GM12878 (cell line): ENCODE results near the gene STYXL1. TPM values are rescaled to one million over a fixed set of nuclear protein-coding genes. Genes with fewer than 3 reads are reported as not detected.

Source experiments
- ATAC-seq: fragments of 200-7000 bp; cut with Tn5 transposase; 3 replicates; pipeline ENCODE4 v1.9.1; 2020; ENCODE audit warnings: mild to moderate bottlenecking, moderate library complexity
- BruUV-seq: library from RNA; stranded (reverse); fragments of 400-500 nt; replicated peaks from 2 replicates; lab custom pipeline; 2021; lab: Mats Ljungman, UMichigan
- CTCF ChIA-PET: fragments of 300-600 bp; sonication (Branson Sonifier 250); formaldehyde crosslinking; extraction: SDS; loops from one replicate; lab custom pipeline; 2021; ENCODE audit warnings: inconsistent platforms; lab: Yijun Ruan, JAX
- POLR2A ChIA-PET: fragments of 350-600 bp; formaldehyde crosslinking; extraction: SDS; loops from one replicate; lab custom pipeline; 2021; ENCODE audit warnings: inconsistent platforms; lab: Charles Lee
- RAD21 ChIA-PET: fragments of 300-600 bp; sonication (Branson Sonifier 250); formaldehyde crosslinking; loops from one replicate; lab custom pipeline; 2023; ENCODE audit warnings: antibody characterized with exemption; ENCODE audit not compliant: unreplicated experiment; lab: Charles Lee
- SMC1A ChIA-PET: fragments of 300-600 bp; sonication (Branson Sonifier 250); formaldehyde crosslinking; loops from one replicate; lab custom pipeline; 2023; ENCODE audit not compliant: unreplicated experiment, uncharacterized antibody; lab: Charles Lee
- DNase-seq: peaks from one replicate; pipeline ENCODE4 v3.0.0-alpha.2; 2011; ENCODE audit warnings: low read depth, low spot score
- FAIRE-seq: peaks from 3 replicates; lab custom pipeline; 2011; peaks lifted over from hg19 to GRCh38; lab: Jason Lieb, UNC
- H2AFZ ChIP-seq: 2 replicates; pipeline ENCODE4 v1.6.0; 2011; ENCODE audit warnings: low read depth, low read length, control low read depth; ENCODE audit not compliant: control insufficient read depth
- H3K27ac ChIP-seq: 2 replicates; pipeline ENCODE4 v1.5.1; 2011; ENCODE audit warnings: control low read depth; ENCODE audit not compliant: control insufficient read depth, insufficient read depth
- H3K27me3 ChIP-seq, 2 experiments: replicated peaks in 1 of 2; 2 replicates each; pipeline versions ENCODE4 v1.6.0 to v1.6.1; 2011; ENCODE audit warnings: low read length in 1 of 2; ENCODE audit not compliant: control insufficient read depth in 2 of 2, insufficient read depth in 2 of 2
- H3K36me3 ChIP-seq, 2 experiments: 2 replicates each; pipeline ENCODE4 v1.5.1; 2011; ENCODE audit warnings: low read length in 1 of 2; ENCODE audit not compliant: control insufficient read depth in 2 of 2, insufficient read depth in 2 of 2
- H3K4me1 ChIP-seq: 2 replicates; pipeline ENCODE4 v1.6.1; 2011; ENCODE audit warnings: mild to moderate bottlenecking, low read length, moderate library complexity, mixed read lengths; ENCODE audit not compliant: control insufficient read depth, insufficient read depth
- H3K4me2 ChIP-seq: 2 replicates; pipeline ENCODE4 v1.6.0; 2011; ENCODE audit warnings: control low read depth; ENCODE audit not compliant: control insufficient read depth, insufficient read depth
- H3K4me3 ChIP-seq: fragments of 200-600 bp; sonication (generic); 2 replicates; pipeline ENCODE4 v1.5.1; 2016
- H3K79me2 ChIP-seq: 2 replicates; pipeline ENCODE4 v1.6.0; 2011; ENCODE audit warnings: low read length; ENCODE audit not compliant: control insufficient read depth, insufficient read depth
- H3K9ac ChIP-seq: 2 replicates; pipeline ENCODE4 v1.8.0; 2011; ENCODE audit warnings: low read length, control low read depth, mixed read lengths; ENCODE audit not compliant: control insufficient read depth, insufficient read depth
- H3K9me3 ChIP-seq: replicated peaks from 3 replicates; pipeline ENCODE4 v1.5.1; 2011; ENCODE audit warnings: mild to moderate bottlenecking, low read length; ENCODE audit not compliant: control insufficient read depth, insufficient read depth
- H4K20me1 ChIP-seq: 2 replicates; pipeline ENCODE4 v1.6.0; 2011; ENCODE audit not compliant: control insufficient read depth, insufficient read depth
- BHLHE40 ChIP-seq, 2 experiments: fragments of 450-650 bp in 1 of 2; IDR thresholded peaks; 2 replicates each; pipeline ENCODE4 v1.6.1; 2011 to 2017; ENCODE audit warnings: low read depth in 2 of 2, borderline replicate concordance in 1 of 2, improper control_type of control experiment in 1 of 2, low read length in 1 of 2, mild to moderate bottlenecking in 1 of 2
- IKZF2 ChIP-seq, 2 experiments: fragments of 450-650 bp; IDR thresholded peaks; 2 replicates each; pipeline ENCODE4 v1.6.1; 2017; ENCODE audit warnings: mild to moderate bottlenecking in 2 of 2, moderate library complexity in 2 of 2
- LARP7 ChIP-seq: fragments of 450-650 bp; IDR thresholded peaks from 2 replicates; pipeline ENCODE4 v1.6.1; 2017; ENCODE audit warnings: mild to moderate bottlenecking
- RB1 ChIP-seq: fragments of 450-650 bp; formaldehyde crosslinking; IDR thresholded peaks from 2 replicates; pipeline ENCODE4 v1.6.1; 2017; ENCODE audit warnings: mild to moderate bottlenecking, borderline replicate concordance
- WGBS: methylation state at CpG from one replicate; pipeline ENCODE4 v1.1.6; 2016; ENCODE audit warnings: low lambda C conversion rate; ENCODE audit not compliant: insufficient replicate concordance, insufficient coverage; ENCODE audit errors: missing lambda C conversion rate; 5-methylcytosine and 5-hydroxymethylcytosine counted together
- in situ Hi-C: fragments of 300-500 bp; cut with MboI; formaldehyde crosslinking; loops from 9 replicates; pipeline ENCODE4 v1.14.3; 2018; ENCODE audit warnings: mixed read lengths
- intact Hi-C: fragments of 100-400 bp; cut with micrococcal nuclease; formaldehyde crosslinking; loops from one replicate; pipeline ENCODE4 v1.14.2; 2022; ENCODE audit not compliant: unreplicated experiment
- polyA plus RNA-seq, 11 experiments: library from polyadenylated mRNA; depleted of rRNA in 4 of 11; unstranded in 6 of 11; stranded (reverse) in 5 of 11; fragments of >200 nt; fragmentation: Nextera tagmentation in 4 of 11; fragmentation: Illumina TruSeq in 1 of 11; extraction: Ambion mirVana in 4 of 11; extraction: Trizol in 1 of 11; gene quantifications; 1 replicate in 1 of 11; 2 replicates in 10 of 11; pipeline versions ENCODE4 v1.2.1 to v1.2.3, GENCODE V29; 2011 to 2016; ENCODE audit warnings: inconsistent platforms in 2 of 11, missing spikeins in 2 of 11, low read depth in 1 of 11
- total RNA-seq, 4 experiments: library from RNA; depleted of rRNA in 3 of 4; stranded (reverse); fragments of >200 nt in 3 of 4; fragmentation: Illumina TruSeq in 1 of 4; extraction: Trizol in 1 of 4; gene quantifications; 2 replicates each; pipeline versions ENCODE4 v1.2.1 to v1.2.3, GENCODE V29; 2013 to 2021

Gene STYXL1
- total and polyA plus RNA-seq, 10 of the 15 experiments (the other 5 are each of a cell fraction or from before 2014, with no cell fraction given): 18.4 to 65.9 (median 40.7) TPM

GRCh38 chr7:75993689-75994387, 54.0 kb downstream of the STYXL1 start:
- H3K27ac ChIP-seq: peak overlapping the region; percentile 39; the same call in 1 of the 2 replicates
- H3K9ac ChIP-seq: peak overlapping the region; percentile 59; the same call in 1 of the 2 replicates
- ChIA-PET CTCF (interaction anchor here (3.4 kb wide), 1 partner anchor 26 kb away, joined by 15 read pairs; no protein-coding TSS in a partner anchor), RAD21 (interaction anchor here (3.4 kb wide), 1 partner anchor 26 kb away, joined by 14 read pairs; no protein-coding TSS in a partner anchor), SMC1A (no interaction called here), POLR2A (interaction anchor here (0.6 to 1.2 kb wide), 2 partner anchors 12 to 19 kb away, joined by 5 to 6 read pairs; no protein-coding TSS in a partner anchor)
- no peaks in the 10 kb centered on the region for H3K79me2 ChIP-seq
- peak overlapping the region; percentile 81 for H2AFZ ChIP-seq
- DNase-seq (no peak), FAIRE-seq (no peak), ATAC-seq (peak; percentile 29)
- peak overlapping the region; percentile 94 for H3K4me2 ChIP-seq
- H3K36me3 ChIP-seq: no peaks in the 10 kb centered on the region
- TF ChIP-seq RB1: no peak
- TF ChIP-seq LARP7: peak; percentile 64; the same call in 1 of the 2 replicates
- peak; percentile 15 to 68; a peak in 2 of 4 replicates for TF ChIP-seq BHLHE40 (IDR thresholded peaks at IDR 0.05; ENCODE audit: borderline replicate concordance in 1 of 2, low read depth in 2 of 2, low read length in 1 of 2)
- TF ChIP-seq IKZF2 (IDR thresholded peaks at IDR 0.05): no peak
- intact Hi-C loops (no loop called here), in situ Hi-C loops (no loop called here)
- no peaks in the 10 kb centered on the region for H3K27me3 ChIP-seq
- BruUV-seq: no TSS peak
- WGBS: 5% methylated on average over 37 of the region's 40 CpGs
- H3K4me3 ChIP-seq: peak overlapping the region; percentile 77
- no peaks in the 10 kb centered on the region for H4K20me1 ChIP-seq
- H3K4me1 ChIP-seq: peaks cover 3% of the 10 kb centered on the region
- H3K9me3 ChIP-seq: no peaks in the 10 kb centered on the region
